Fibroblast of villous mesenchyme (primary cell): Measurements from ENCODE around the gene PACSIN2. TPM values are rescaled to one million over a fixed set of nuclear protein-coding genes. Genes with fewer than 3 reads are reported as not detected.
A peak's percentile ranks its signal among the peaks of the same experiment; 100 is the strongest.

Experiments used
- DNase-seq: peaks from one replicate; pipeline ENCODE4 v3.0.0-alpha.2; 2010; ENCODE audit warnings: low read depth
- H3K4me3 ChIP-seq: 2 replicates; pipeline ENCODE4 v1.5.1; 2011; ENCODE audit warnings: low read depth, mild to moderate bottlenecking, low read length
- total RNA-seq: library from RNA; depleted of rRNA; stranded (reverse); fragments of >200 nt; gene quantifications from 2 replicates; pipeline ENCODE4 v1.2.3, GENCODE V29; 2012
- TF ChIP-seq, protein P1 (sequence below): IDR thresholded peaks from 2 replicates; pipeline ENCODE4 v1.5.1; 2012; ENCODE audit warnings: low read depth, mild to moderate bottlenecking, low read length; ENCODE audit not compliant: insufficient read depth

Gene PACSIN2
- total RNA-seq, 1 donor = 53.1 TPM

DNA sequence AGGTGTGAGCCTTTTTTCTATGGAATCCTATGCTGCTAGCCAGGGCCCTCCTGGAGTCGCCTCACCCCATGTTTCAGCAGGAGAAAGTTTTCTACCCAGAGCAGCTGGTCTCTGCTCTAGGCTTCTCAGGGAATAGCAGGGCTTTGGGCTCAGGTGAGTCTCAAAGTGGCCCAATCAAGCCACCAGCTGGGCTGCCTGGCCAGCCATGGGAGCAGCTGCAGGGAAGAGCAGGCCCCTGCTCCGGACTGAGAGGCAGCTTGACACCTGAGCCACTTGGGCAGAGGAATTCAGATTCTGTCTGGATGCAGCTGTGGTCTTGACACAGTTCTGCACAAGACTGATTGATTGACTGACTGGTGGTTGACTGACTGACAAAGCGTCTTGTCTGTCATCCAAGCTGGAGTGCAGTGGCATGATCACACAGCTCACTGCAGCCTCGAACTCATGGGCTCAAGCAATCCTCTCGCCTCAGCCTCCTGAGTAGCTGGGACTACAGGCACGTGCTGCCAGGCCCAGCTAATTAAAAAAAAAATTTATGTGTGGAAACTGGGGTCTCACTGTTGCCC lies 100.4 kb downstream of the PACSIN2 start:
- H3K4me3 ChIP-seq = no peak overlapping the region
- no peak for DNase-seq
- TF ChIP-seq, protein P1, sequence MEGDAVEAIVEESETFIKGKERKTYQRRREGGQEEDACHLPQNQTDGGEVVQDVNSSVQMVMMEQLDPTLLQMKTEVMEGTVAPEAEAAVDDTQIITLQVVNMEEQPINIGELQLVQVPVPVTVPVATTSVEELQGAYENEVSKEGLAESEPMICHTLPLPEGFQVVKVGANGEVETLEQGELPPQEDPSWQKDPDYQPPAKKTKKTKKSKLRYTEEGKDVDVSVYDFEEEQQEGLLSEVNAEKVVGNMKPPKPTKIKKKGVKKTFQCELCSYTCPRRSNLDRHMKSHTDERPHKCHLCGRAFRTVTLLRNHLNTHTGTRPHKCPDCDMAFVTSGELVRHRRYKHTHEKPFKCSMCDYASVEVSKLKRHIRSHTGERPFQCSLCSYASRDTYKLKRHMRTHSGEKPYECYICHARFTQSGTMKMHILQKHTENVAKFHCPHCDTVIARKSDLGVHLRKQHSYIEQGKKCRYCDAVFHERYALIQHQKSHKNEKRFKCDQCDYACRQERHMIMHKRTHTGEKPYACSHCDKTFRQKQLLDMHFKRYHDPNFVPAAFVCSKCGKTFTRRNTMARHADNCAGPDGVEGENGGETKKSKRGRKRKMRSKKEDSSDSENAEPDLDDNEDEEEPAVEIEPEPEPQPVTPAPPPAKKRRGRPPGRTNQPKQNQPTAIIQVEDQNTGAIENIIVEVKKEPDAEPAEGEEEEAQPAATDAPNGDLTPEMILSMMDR = no peak

DNA sequence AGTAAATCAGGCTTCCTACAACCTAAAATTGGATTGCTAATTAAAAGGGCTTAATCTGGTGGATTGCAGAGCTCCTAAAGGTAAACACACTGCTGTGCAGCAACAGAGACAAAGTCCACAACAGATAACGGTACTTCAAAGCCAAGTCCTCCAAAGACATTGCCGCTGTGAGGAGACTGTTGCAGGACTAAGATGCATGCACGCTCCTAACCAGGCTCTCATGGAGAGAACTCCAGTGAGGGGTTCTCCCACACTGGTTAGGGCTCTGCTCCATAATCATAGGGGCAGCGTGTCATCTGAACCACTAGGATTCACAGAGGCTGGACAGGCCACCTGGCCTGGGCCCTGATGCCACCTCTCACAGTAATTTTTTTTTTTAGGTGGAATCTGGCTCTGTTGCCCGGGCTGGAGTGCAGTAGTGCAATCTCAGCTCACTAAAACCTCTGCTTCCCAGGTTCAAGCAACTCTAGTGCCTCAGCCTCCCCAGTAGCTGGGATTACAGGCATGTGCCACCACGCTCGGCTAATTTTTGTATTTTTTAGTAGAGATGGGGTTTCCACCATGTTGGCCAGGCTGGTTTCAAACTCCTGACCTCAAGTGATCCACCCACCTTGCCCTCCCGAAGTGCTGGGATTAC lies 101.0 kb downstream of the PACSIN2 start:
- H3K4me3 ChIP-seq = no peak overlapping the region
- no peak for DNase-seq
- TF ChIP-seq, protein P1 = no peak

DNA sequence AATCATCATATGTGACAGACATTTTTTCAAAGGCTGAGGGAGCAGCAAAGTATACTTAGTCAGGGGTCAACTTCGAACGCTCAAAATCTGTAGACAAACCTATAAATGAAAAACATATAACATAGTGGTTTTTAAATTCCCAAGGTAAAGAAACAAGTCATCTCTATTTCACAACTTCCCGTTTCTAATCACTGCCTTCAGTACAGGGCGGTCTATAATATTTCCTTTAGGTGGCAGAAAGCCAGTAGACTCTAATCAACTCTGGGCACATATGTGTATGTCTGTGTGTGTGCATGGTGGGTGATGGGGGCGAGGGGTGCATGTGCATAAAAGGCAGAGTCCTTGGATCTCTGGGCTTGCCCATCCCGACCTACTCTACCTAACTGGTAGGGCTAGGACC lies 102.9 kb downstream of the PACSIN2 start:
- TF ChIP-seq, protein P1 = no peak
- H3K4me3 ChIP-seq = no peak overlapping the region
- DNase-seq = peak; percentile 64

DNA sequence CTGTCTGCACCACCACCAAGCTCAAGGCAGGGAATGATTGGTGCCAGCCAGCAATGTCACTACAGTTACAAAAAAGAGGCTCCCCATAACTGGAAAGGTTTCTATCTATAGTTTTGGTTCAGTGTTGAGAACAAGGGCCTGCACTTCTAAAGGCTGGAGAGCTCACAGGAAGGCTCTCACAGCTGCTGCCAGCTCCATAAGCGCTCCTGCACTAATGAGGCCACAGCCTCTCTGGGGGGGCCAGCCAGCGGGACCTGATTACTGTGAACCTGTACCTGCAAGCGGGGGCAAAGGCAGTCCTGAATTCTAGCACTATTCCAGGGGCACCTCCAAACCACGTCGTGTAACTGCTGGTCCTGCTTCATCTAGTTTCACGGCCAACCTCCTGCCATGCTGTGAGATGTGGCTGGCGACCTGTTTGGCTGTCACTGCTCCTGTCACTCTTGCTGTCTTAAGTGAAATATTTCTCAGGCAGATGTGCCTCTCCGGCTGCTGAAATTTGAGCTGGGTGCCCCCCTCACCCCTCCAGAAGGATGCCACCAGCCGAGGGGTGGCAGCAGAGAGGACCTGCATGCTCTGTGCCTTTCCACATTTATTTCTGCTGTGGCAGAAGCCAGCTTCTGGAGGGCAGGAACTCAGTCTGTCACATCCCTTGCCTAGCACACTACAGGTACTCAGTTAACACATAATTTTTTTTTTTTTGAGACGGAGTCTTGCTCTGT lies 104.6 kb downstream of the PACSIN2 start:
- DNase-seq = no peak
- TF ChIP-seq, protein P1 = no peak
- no peak overlapping the region for H3K4me3 ChIP-seq

DNA sequence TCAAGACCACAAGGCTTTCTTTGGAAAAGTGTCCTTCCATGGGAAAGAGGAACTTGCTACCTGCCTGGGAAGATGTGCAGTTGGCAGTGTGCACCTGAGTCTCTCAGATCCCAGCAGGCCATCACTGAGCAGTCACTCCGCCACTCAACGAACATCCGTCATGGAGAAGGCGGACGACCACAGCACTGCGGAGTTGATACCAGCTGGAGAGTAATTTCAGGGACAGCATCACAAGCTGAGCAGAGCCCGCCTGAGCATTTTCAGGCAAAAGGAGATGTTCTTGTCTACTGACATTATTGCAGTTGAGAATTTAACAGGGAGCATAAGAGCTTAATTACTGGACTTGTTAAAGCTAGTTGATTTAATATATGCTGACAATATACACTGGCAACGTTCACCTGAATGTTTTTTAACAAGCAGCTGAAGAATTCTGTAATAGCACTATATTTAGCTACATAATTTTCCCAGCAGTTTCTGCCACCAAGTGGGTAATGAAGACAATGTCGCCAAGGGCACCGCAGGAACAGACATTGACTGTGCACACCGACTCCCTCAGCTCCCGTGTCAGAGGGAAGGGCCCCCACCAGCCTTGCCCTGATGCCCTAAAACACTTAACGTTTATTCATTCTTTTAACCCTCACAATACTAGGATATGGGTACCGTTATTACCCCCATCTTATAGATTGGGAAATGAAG lies 105.4 kb downstream of the PACSIN2 start:
- TF ChIP-seq, protein P1 = no peak
- no peak overlapping the region for H3K4me3 ChIP-seq
- no peak for DNase-seq

DNA sequence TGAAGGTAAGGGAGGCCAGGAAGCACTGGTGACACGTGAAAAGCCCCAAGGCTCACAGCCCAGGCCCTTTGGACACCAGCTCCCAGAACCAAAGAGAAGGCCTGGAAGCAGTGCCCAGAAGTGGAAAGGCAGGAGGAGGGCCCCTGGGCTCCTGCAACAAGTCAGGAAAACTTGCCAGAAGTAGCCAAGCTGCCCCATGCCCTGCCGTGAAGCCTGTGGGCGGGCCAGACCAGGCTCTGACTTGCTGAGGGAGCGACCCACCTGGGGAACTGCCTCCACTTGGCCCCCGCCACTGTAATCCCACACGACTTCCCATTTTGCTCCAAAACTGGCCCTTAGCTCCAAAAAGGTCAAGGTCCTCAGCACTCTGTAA lies 106.6 kb downstream of the PACSIN2 start:
- no peak for DNase-seq
- TF ChIP-seq, protein P1 = no peak

More for the DNA sequence above, 106.6 kb downstream of the PACSIN2 start:
- no peak overlapping the region for H3K4me3 ChIP-seq
